Muscle layer of colon (tissue), 2 donors: Measurements from ENCODE around the gene KCTD15.

Source experiments
- H3K27ac ChIP-seq: one replicate; pipeline ENCODE4 v1.7.0; 2013; ENCODE audit warnings: low read depth, mild to moderate bottlenecking, low read length, moderate library complexity
- H3K27me3 ChIP-seq, 2 donors: one replicate each; pipeline ENCODE4 v1.7.0; 2013; ENCODE audit warnings: low read length in 2 of 2, mild to moderate bottlenecking in 2 of 2; ENCODE audit not compliant: insufficient read depth in 2 of 2, control insufficient read depth in 1 of 2
- H3K36me3 ChIP-seq: one replicate; pipeline ENCODE4 v1.7.0; 2013; ENCODE audit warnings: mild to moderate bottlenecking, low read length; ENCODE audit not compliant: insufficient read depth
- H3K4me1 ChIP-seq: one replicate; pipeline ENCODE4 v1.7.0; 2013; ENCODE audit warnings: mild to moderate bottlenecking, low read length; ENCODE audit not compliant: insufficient read depth
- H3K4me3 ChIP-seq, 2 donors: one replicate each; pipeline ENCODE4 v1.7.0; 2013; ENCODE audit warnings: low read length in 2 of 2, low read depth in 1 of 2, mild to moderate bottlenecking in 1 of 2, moderate library complexity in 1 of 2
- H3K9ac ChIP-seq: one replicate; pipeline ENCODE4 v1.7.0; 2013; ENCODE audit warnings: low read length
- H3K9me3 ChIP-seq: one replicate; pipeline ENCODE4 v1.7.0; 2013; ENCODE audit warnings: mild to moderate bottlenecking, low read length
- donor health status: abdominal sarcoma.
- donor health status: Adenocarcinoma of cecum.

Gene KCTD15

GRCh38 chr19:33796164-33796875, at the start of gene KCTD15:
Gene KCTD15, plus strand, starts transcription at chr19:33796870. Its CDS starts 3,585 bp downstream, at chr19:33800455.
- Histone ChIP-seq H3K9ac (no peak within 1 kb of the TSS), H3K4me1 (peaks cover 19% of the 10 kb centered on the region), H3K36me3 (peaks cover 9% of the 10 kb centered on the region), H3K27ac (peak within 1 kb of the TSS; percentile 82), H3K27me3 (no peaks in the 10 kb centered on the region), H3K4me3 (peak within 1 kb of the TSS; percentile 55 to 68), H3K9me3 (no peaks in the 10 kb centered on the region)

- Histone ChIP-seq H3K9me3 (no peaks in the 10 kb centered on the region), H3K36me3 (no peaks in the 10 kb centered on the region), H3K4me1 (no peaks in the 10 kb centered on the region), H3K27me3 (peaks cover 0 to 7% of the 10 kb centered on the region in 2 donors), H3K27ac (no peak overlapping the region), H3K9ac (no peak overlapping the region), H3K4me3 (no peak overlapping the region)
Observed at GRCh38 chr19:33747273-33747672, 49.4 kb upstream of the KCTD15 start.

- Histone ChIP-seq H3K27ac (no peak overlapping the region), H3K27me3 (peaks cover 0 to 7% of the 10 kb centered on the region in 2 donors), H3K36me3 (no peaks in the 10 kb centered on the region), H3K9me3 (no peaks in the 10 kb centered on the region), H3K4me1 (no peaks in the 10 kb centered on the region), H3K9ac (no peak overlapping the region), H3K4me3 (no peak overlapping the region)
Observed at GRCh38 chr19:33748231-33748630, 48.4 kb upstream of the KCTD15 start.

GRCh38 chr19:33749016-33749415, 47.7 kb upstream of the KCTD15 start:
- no peaks in the 10 kb centered on the region for H3K4me1 ChIP-seq
- H3K27me3 ChIP-seq, result peaks cover 0 to 7% of the 10 kb centered on the region in 2 donors
- no peak overlapping the region for H3K4me3 ChIP-seq

GRCh38 chr19:33749619-33750175, 47.0 kb upstream of the KCTD15 start:
- Histone ChIP-seq H3K4me3 (no peak overlapping the region), H3K27ac (no peak overlapping the region), H3K36me3 (no peaks in the 10 kb centered on the region), H3K4me1 (no peaks in the 10 kb centered on the region), H3K27me3 (peaks cover 0 to 7% of the 10 kb centered on the region in 2 donors), H3K9ac (no peak overlapping the region), H3K9me3 (no peaks in the 10 kb centered on the region)

More at GRCh38 chr19:33749016-33749415, 47.7 kb upstream of the KCTD15 start:
- Histone ChIP-seq H3K36me3 (no peaks in the 10 kb centered on the region), H3K9me3 (no peaks in the 10 kb centered on the region), H3K9ac (no peak overlapping the region), H3K27ac (no peak overlapping the region)

- Histone ChIP-seq H3K27ac (no peak overlapping the region), H3K27me3 (peaks cover 0 to 10% of the 10 kb centered on the region in 2 donors), H3K4me1 (no peaks in the 10 kb centered on the region), H3K4me3 (no peak overlapping the region), H3K9me3 (no peaks in the 10 kb centered on the region), H3K36me3 (no peaks in the 10 kb centered on the region), H3K9ac (no peak overlapping the region)
Observed at GRCh38 chr19:33750587-33751435, 45.9 kb upstream of the KCTD15 start.

- Histone ChIP-seq H3K27ac (no peak overlapping the region), H3K27me3 (peaks cover 0 to 12% of the 10 kb centered on the region in 2 donors), H3K9me3 (no peaks in the 10 kb centered on the region), H3K36me3 (no peaks in the 10 kb centered on the region), H3K9ac (no peak overlapping the region), H3K4me3 (no peak overlapping the region), H3K4me1 (no peaks in the 10 kb centered on the region)
Observed at GRCh38 chr19:33751436-33751770, 45.3 kb upstream of the KCTD15 start.

GRCh38 chr19:33752018-33752800, 44.5 kb upstream of the KCTD15 start:
- Histone ChIP-seq H3K9ac (no peak overlapping the region), H3K27me3 (peaks cover 0 to 15% of the 10 kb centered on the region in 2 donors), H3K27ac (no peak overlapping the region), H3K36me3 (no peaks in the 10 kb centered on the region), H3K9me3 (no peaks in the 10 kb centered on the region), H3K4me3 (no peak overlapping the region), H3K4me1 (no peaks in the 10 kb centered on the region)

- Histone ChIP-seq H3K9me3 (no peaks in the 10 kb centered on the region), H3K36me3 (no peaks in the 10 kb centered on the region), H3K4me1 (no peaks in the 10 kb centered on the region), H3K27me3 (peaks cover 0 to 15% of the 10 kb centered on the region in 2 donors), H3K4me3 (no peak overlapping the region), H3K9ac (no peak overlapping the region), H3K27ac (no peak overlapping the region)
Observed at GRCh38 chr19:33752945-33753344, 43.7 kb upstream of the KCTD15 start.

- Histone ChIP-seq H3K4me3 (no peak overlapping the region), H3K36me3 (no peaks in the 10 kb centered on the region), H3K9me3 (no peaks in the 10 kb centered on the region), H3K27ac (no peak overlapping the region), H3K27me3 (peaks cover 0 to 8% of the 10 kb centered on the region in 2 donors), H3K4me1 (no peaks in the 10 kb centered on the region), H3K9ac (no peak overlapping the region)
Observed at GRCh38 chr19:33754361-33754760, 42.3 kb upstream of the KCTD15 start.
